Calu3 (cell line): ENCODE data around the gene CSTPP1. TPM values are rescaled to one million over a fixed set of nuclear protein-coding genes. Genes with fewer than 3 reads are reported as not detected.

Source experiments
- BruUV-seq: library from RNA; stranded (reverse); fragments of 400-500 nt; replicated peaks from 2 replicates; lab custom pipeline; 2021; lab: Mats Ljungman, UMichigan
- CTCF ChIA-PET: fragments of 300-600 bp; sonication (Branson Sonifier 250); formaldehyde crosslinking; loops from one replicate; lab custom pipeline; 2022; ENCODE audit warnings: antibody characterized with exemption; lab: Charles Lee
- DNase-seq: peaks from one replicate; pipeline ENCODE4 v3.0.0; 2022
- H3K27ac Mint-ChIP-seq: one replicate; pipeline ENCODE4 v1.8.0; 2022; ENCODE audit warnings: mixed read lengths; ENCODE audit not compliant: unreplicated experiment
- H3K27me3 Mint-ChIP-seq: one replicate; pipeline ENCODE4 v1.8.0; 2022; ENCODE audit warnings: mixed read lengths; ENCODE audit not compliant: unreplicated experiment
- H3K36me3 Mint-ChIP-seq: one replicate; pipeline ENCODE4 v1.8.0; 2022; ENCODE audit warnings: mild to moderate bottlenecking, moderate library complexity, mixed read lengths; ENCODE audit not compliant: insufficient read depth, unreplicated experiment
- H3K4me1 Mint-ChIP-seq: one replicate; pipeline ENCODE4 v1.8.0; 2022; ENCODE audit warnings: mild to moderate bottlenecking, low read depth, mixed read lengths; ENCODE audit not compliant: unreplicated experiment
- H3K4me3 Mint-ChIP-seq: one replicate; pipeline ENCODE4 v1.8.0; 2022; ENCODE audit warnings: mild to moderate bottlenecking, low read depth, moderate library complexity, mixed read lengths; ENCODE audit not compliant: unreplicated experiment
- H3K9me3 Mint-ChIP-seq: one replicate; pipeline ENCODE4 v1.8.0; 2022; ENCODE audit warnings: low read depth, mixed read lengths; ENCODE audit not compliant: unreplicated experiment
- CTCF ChIP-seq: fragments of 200-600 bp; IDR thresholded peaks from one replicate; pipeline ENCODE4 v1.8.0; 2022; ENCODE audit warnings: antibody characterized with exemption; ENCODE audit not compliant: unreplicated experiment
- intact Hi-C: fragments of 100-400 bp; cut with micrococcal nuclease; formaldehyde crosslinking; loops from one replicate; pipeline ENCODE4 v1.10.0; 2022; ENCODE audit not compliant: unreplicated experiment
- total RNA-seq: library from RNA; stranded (reverse); gene quantifications from 2 replicates; pipeline ENCODE4 v1.2.3, GENCODE V29; 2022

The CSTPP1 gene
- total RNA-seq, 1 experiment from 2014 or later: 23.2 TPM

GRCh38 chr11:47132490-47132889 is 195.9 kb downstream of the CSTPP1 start:
- peaks cover 7% of the 10 kb centered on the region for H3K27me3 Mint-ChIP-seq
- CTCF ChIA-PET: interaction anchor here (0.7 kb wide), 1 partner anchor 11 kb away, joined by 4 read pairs; no protein-coding TSS in a partner anchor
- H3K27ac Mint-ChIP-seq: no peak overlapping the region
- no peaks in the 10 kb centered on the region for H3K9me3 Mint-ChIP-seq
- DNase-seq: no peak
- no peak for TF ChIP-seq CTCF
- no peak overlapping the region for H3K4me3 Mint-ChIP-seq
- BruUV-seq: no TSS peak
- H3K4me1 Mint-ChIP-seq: no peaks in the 10 kb centered on the region
- intact Hi-C loops: no loop called here
- no peaks in the 10 kb centered on the region for H3K36me3 Mint-ChIP-seq

- no peaks in the 10 kb centered on the region for H3K4me1 Mint-ChIP-seq
- BruUV-seq: no TSS peak
- CTCF ChIA-PET: no interaction called here
Measured at GRCh38 chr11:47132981-47133380, 196.4 kb downstream of the CSTPP1 start.

GRCh38 chr11:47136327-47136726 is 199.8 kb downstream of the CSTPP1 start:
- no peak for TF ChIP-seq CTCF
- peaks cover 7% of the 10 kb centered on the region for H3K27me3 Mint-ChIP-seq
- no peak for DNase-seq
- BruUV-seq: no TSS peak
- no peaks in the 10 kb centered on the region for H3K4me1 Mint-ChIP-seq
- intact Hi-C loops: no loop called here
- no peaks in the 10 kb centered on the region for H3K36me3 Mint-ChIP-seq
- H3K27ac Mint-ChIP-seq: no peak overlapping the region
- H3K9me3 Mint-ChIP-seq: no peaks in the 10 kb centered on the region
- H3K4me3 Mint-ChIP-seq: no peak overlapping the region
- CTCF ChIA-PET: no interaction called here

More at GRCh38 chr11:47132981-47133380, 196.4 kb downstream of the CSTPP1 start:
- intact Hi-C loops: no loop called here
- no peak for DNase-seq
- Mint-ChIP-seq H3K9me3 (no peaks in the 10 kb centered on the region), H3K27me3 (peaks cover 7% of the 10 kb centered on the region), H3K36me3 (no peaks in the 10 kb centered on the region), H3K4me3 (no peak overlapping the region), H3K27ac (no peak overlapping the region)
- TF ChIP-seq CTCF: no peak

GRCh38 chr11:47136921-47137320 is 200.4 kb downstream of the CSTPP1 start:
- BruUV-seq: no TSS peak
- intact Hi-C loops: no loop called here
- Mint-ChIP-seq H3K27ac (no peak overlapping the region), H3K27me3 (peaks cover 7% of the 10 kb centered on the region), H3K4me1 (no peaks in the 10 kb centered on the region), H3K9me3 (no peaks in the 10 kb centered on the region), H3K4me3 (no peak overlapping the region), H3K36me3 (no peaks in the 10 kb centered on the region)
- CTCF ChIA-PET: no interaction called here
- TF ChIP-seq CTCF: no peak
- DNase-seq: no peak
